ENCODE results near the gene CCDC68. TPM values are rescaled to one million over a fixed set of nuclear protein-coding genes. Genes with fewer than 3 reads are reported as not detected.

The CCDC68 gene
- total RNA-seq, 1 donor from 2014 or later = not detected

- peaks cover 2% of the 10 kb centered on the region for H3K9me3 Mint-ChIP-seq (ENCODE audit: unreplicated experiment)
- no peak overlapping the region for H3K4me3 Mint-ChIP-seq (ENCODE audit: unreplicated experiment)
- no peak for TF ChIP-seq CTCF (IDR thresholded peaks at IDR 0.05; ENCODE audit: partially characterized antibody, unreplicated experiment)
- H3K27me3 Mint-ChIP-seq (ENCODE audit: unreplicated experiment) = no peaks in the 10 kb centered on the region
- no peak overlapping the region for H3K27ac Mint-ChIP-seq (ENCODE audit: unreplicated experiment)
- no peaks in the 10 kb centered on the region for H3K4me1 Mint-ChIP-seq (ENCODE audit: low read depth, unreplicated experiment)
- H3K36me3 Mint-ChIP-seq (ENCODE audit: unreplicated experiment) = no peaks in the 10 kb centered on the region
- no peak for DNase-seq
Measured at GRCh38 chr18:54983791-54984190, 24.5 kb upstream of the CCDC68 start.

- H3K36me3 Mint-ChIP-seq (ENCODE audit: unreplicated experiment) = no peaks in the 10 kb centered on the region
- H3K4me3 Mint-ChIP-seq (ENCODE audit: unreplicated experiment) = no peak overlapping the region
- no peaks in the 10 kb centered on the region for H3K4me1 Mint-ChIP-seq (ENCODE audit: low read depth, unreplicated experiment)
- peak; percentile 84 for TF ChIP-seq CTCF (IDR thresholded peaks at IDR 0.05; ENCODE audit: partially characterized antibody, unreplicated experiment)
- DNase-seq = no peak
- H3K9me3 Mint-ChIP-seq (ENCODE audit: unreplicated experiment) = peaks cover 2% of the 10 kb centered on the region
- no peaks in the 10 kb centered on the region for H3K27me3 Mint-ChIP-seq (ENCODE audit: unreplicated experiment)
- H3K27ac Mint-ChIP-seq (ENCODE audit: unreplicated experiment) = no peak overlapping the region
Measured at GRCh38 chr18:54983041-54983686, 23.9 kb upstream of the CCDC68 start.

- no peak for TF ChIP-seq CTCF (IDR thresholded peaks at IDR 0.05; ENCODE audit: partially characterized antibody, unreplicated experiment)
- H3K27me3 Mint-ChIP-seq (ENCODE audit: unreplicated experiment) = no peaks in the 10 kb centered on the region
- H3K4me3 Mint-ChIP-seq (ENCODE audit: unreplicated experiment) = no peak overlapping the region
- no peak for DNase-seq
- H3K36me3 Mint-ChIP-seq (ENCODE audit: unreplicated experiment) = no peaks in the 10 kb centered on the region
- H3K27ac Mint-ChIP-seq (ENCODE audit: unreplicated experiment) = no peak overlapping the region
- H3K4me1 Mint-ChIP-seq (ENCODE audit: low read depth, unreplicated experiment) = no peaks in the 10 kb centered on the region
- peaks cover 2% of the 10 kb centered on the region for H3K9me3 Mint-ChIP-seq (ENCODE audit: unreplicated experiment)
Measured at GRCh38 chr18:54981076-54981475, 21.8 kb upstream of the CCDC68 start.

- Mint-ChIP-seq H3K4me3 (ENCODE audit: unreplicated experiment) (no peak overlapping the region), H3K9me3 (ENCODE audit: unreplicated experiment) (no peaks in the 10 kb centered on the region), H3K36me3 (ENCODE audit: unreplicated experiment) (no peaks in the 10 kb centered on the region), H3K27me3 (ENCODE audit: unreplicated experiment) (no peaks in the 10 kb centered on the region), H3K27ac (ENCODE audit: unreplicated experiment) (no peak overlapping the region), H3K4me1 (ENCODE audit: low read depth, unreplicated experiment) (no peaks in the 10 kb centered on the region)
- DNase-seq = no peak
- no peak for TF ChIP-seq CTCF (IDR thresholded peaks at IDR 0.05; ENCODE audit: partially characterized antibody, unreplicated experiment)
Measured at GRCh38 chr18:54975598-54975997, 16.3 kb upstream of the CCDC68 start.

- no peak for DNase-seq
- no peak for TF ChIP-seq CTCF (IDR thresholded peaks at IDR 0.05; ENCODE audit: partially characterized antibody, unreplicated experiment)
- H3K36me3 Mint-ChIP-seq (ENCODE audit: unreplicated experiment) = no peaks in the 10 kb centered on the region
- H3K9me3 Mint-ChIP-seq (ENCODE audit: unreplicated experiment) = no peaks in the 10 kb centered on the region
- no peak overlapping the region for H3K27ac Mint-ChIP-seq (ENCODE audit: unreplicated experiment)
- H3K27me3 Mint-ChIP-seq (ENCODE audit: unreplicated experiment) = no peaks in the 10 kb centered on the region
- H3K4me3 Mint-ChIP-seq (ENCODE audit: unreplicated experiment) = no peak overlapping the region
- no peaks in the 10 kb centered on the region for H3K4me1 Mint-ChIP-seq (ENCODE audit: low read depth, unreplicated experiment)
Measured at GRCh38 chr18:54973046-54973445, 13.8 kb upstream of the CCDC68 start.
